H9 (cell line): Measurements from ENCODE around the gene JAGN1. TPM values are rescaled to one million over a fixed set of nuclear protein-coding genes. Genes with fewer than 3 reads are reported as not detected.
"Not testable (repeated sequence)": the region's sequence is repeated elsewhere in the genome, so short reads cannot be mapped to it uniquely, and the experiment has no call there.

Experiments
- DNase-seq: peaks from one replicate; pipeline ENCODE4 v3.0.0-alpha.2; 2017
- H2AFZ ChIP-seq: one replicate; pipeline ENCODE4 v1.6.1; 2013; ENCODE audit warnings: mild to moderate bottlenecking, low read length, control low read depth, moderate library complexity
- H2AK5ac ChIP-seq: 2 replicates; pipeline ENCODE4 v1.6.1; 2013; ENCODE audit warnings: low read length, control low read depth, mixed read lengths; ENCODE audit not compliant: insufficient read length
- H2BK120ac ChIP-seq: one replicate; pipeline ENCODE4 v1.6.1; 2013; ENCODE audit warnings: low read depth, mild to moderate bottlenecking, low read length, control low read depth, inconsistent platforms; ENCODE audit not compliant: poor library complexity, severe bottlenecking
- H2BK12ac ChIP-seq: 2 replicates; pipeline ENCODE4 v1.6.1; 2013; ENCODE audit warnings: low read length, control low read depth, mixed read lengths, low read depth; ENCODE audit not compliant: insufficient read length
- H2BK15ac ChIP-seq: 2 replicates; pipeline ENCODE4 v1.6.1; 2013; ENCODE audit warnings: low read depth, low read length, control low read depth
- H2BK20ac ChIP-seq: one replicate; pipeline ENCODE4 v1.6.1; 2013; ENCODE audit warnings: low read depth, mild to moderate bottlenecking, low read length, control low read depth, inconsistent platforms; ENCODE audit not compliant: poor library complexity, severe bottlenecking
- H2BK5ac ChIP-seq: 2 replicates; pipeline ENCODE4 v1.6.1; 2013; ENCODE audit warnings: low read length, control low read depth, mixed read lengths; ENCODE audit not compliant: insufficient read length
- H3K14ac ChIP-seq: 2 replicates; pipeline ENCODE4 v1.6.1; 2013; ENCODE audit warnings: low read length, control low read depth; ENCODE audit not compliant: insufficient read depth
- H3K18ac ChIP-seq: 2 replicates; pipeline ENCODE4 v1.6.1; 2013; ENCODE audit warnings: low read depth, mild to moderate bottlenecking, mixed read lengths, low read length, control low read depth; ENCODE audit not compliant: insufficient read length
- H3K23ac ChIP-seq: 2 replicates; pipeline ENCODE4 v1.6.1; 2013; ENCODE audit warnings: low read length, control low read depth, mixed read lengths, low read depth; ENCODE audit not compliant: insufficient read length
- H3K23me2 ChIP-seq: 2 replicates; pipeline ENCODE4 v1.6.1; 2013; ENCODE audit warnings: low read depth, mild to moderate bottlenecking, mixed read lengths, low read length, control low read depth; ENCODE audit not compliant: insufficient read length, poor library complexity, severe bottlenecking
- H3K27ac ChIP-seq: 2 replicates; pipeline ENCODE4 v1.5.1; 2013; ENCODE audit warnings: low read length, control low read depth, mixed read lengths, low read depth; ENCODE audit not compliant: insufficient read length
- H3K27me3 ChIP-seq: 2 replicates; pipeline ENCODE4 v1.6.1; 2013; ENCODE audit warnings: low read length, control low read depth, inconsistent platforms; ENCODE audit not compliant: insufficient read depth
- H3K4ac ChIP-seq: 2 replicates; pipeline ENCODE4 v1.6.1; 2013; ENCODE audit warnings: low read depth, mild to moderate bottlenecking, control low read depth, inconsistent platforms, low read length, moderate library complexity
- H3K4me1 ChIP-seq: 2 replicates; pipeline ENCODE4 v1.6.1; 2013; ENCODE audit warnings: low read length, control low read depth, inconsistent platforms; ENCODE audit not compliant: insufficient read depth
- H3K4me2 ChIP-seq: 2 replicates; pipeline ENCODE4 v1.6.1; 2013; ENCODE audit warnings: low read length, control low read depth, mixed read lengths; ENCODE audit not compliant: insufficient read length, insufficient read depth
- H3K56ac ChIP-seq: 2 replicates; pipeline ENCODE4 v1.6.1; 2013; ENCODE audit warnings: low read depth, mild to moderate bottlenecking, mixed read lengths, low read length, control low read depth; ENCODE audit not compliant: insufficient read length
- H3K79me1 ChIP-seq: 2 replicates; pipeline ENCODE4 v1.6.1; 2013; ENCODE audit warnings: low read depth, mild to moderate bottlenecking, moderate library complexity, low read length, control low read depth, inconsistent platforms; ENCODE audit not compliant: insufficient read depth, poor library complexity, severe bottlenecking
- H3K79me2 ChIP-seq: 2 replicates; pipeline ENCODE4 v1.6.1; 2013; ENCODE audit warnings: low read length, control low read depth, inconsistent platforms; ENCODE audit not compliant: insufficient read depth
- H3K9ac ChIP-seq: 2 replicates; pipeline ENCODE4 v1.6.1; 2013; ENCODE audit warnings: low read length, control low read depth, mixed read lengths; ENCODE audit not compliant: insufficient read length; ENCODE audit errors: extremely low read depth
- H3K9me3 ChIP-seq: one replicate; pipeline ENCODE4 v1.6.1; 2013; ENCODE audit warnings: low read depth, low read length, inconsistent platforms; ENCODE audit not compliant: control insufficient read depth
- H3T11ph ChIP-seq: one replicate; pipeline ENCODE4 v1.6.1; 2013; ENCODE audit warnings: mild to moderate bottlenecking, low read length, control low read depth, inconsistent platforms
- H4K20me1 ChIP-seq: one replicate; pipeline ENCODE4 v1.6.1; 2013; ENCODE audit not compliant: control insufficient read depth, insufficient read length, insufficient read depth
- H4K5ac ChIP-seq: 2 replicates; pipeline ENCODE4 v1.6.1; 2013; ENCODE audit warnings: low read depth, mild to moderate bottlenecking, mixed read lengths, low read length, control low read depth; ENCODE audit not compliant: insufficient read length
- H4K8ac ChIP-seq: replicated peaks from 2 replicates; pipeline ENCODE4 v1.6.1; 2013; ENCODE audit warnings: low read length, control low read depth, mixed read lengths, low read depth; ENCODE audit not compliant: insufficient read length
- H4K91ac ChIP-seq: 2 replicates; pipeline ENCODE4 v1.6.1; 2013; ENCODE audit warnings: low read depth, mild to moderate bottlenecking, moderate library complexity, mixed read lengths, low read length, control low read depth; ENCODE audit not compliant: insufficient read length
- H3K27ac Mint-ChIP-seq, 3 experiments: 2 replicates in 2 of 3; 3 replicates in 1 of 3; pipeline ENCODE4 v1.8.0; 2020 to 2021; ENCODE audit warnings: mixed read lengths in 3 of 3, mild to moderate bottlenecking in 1 of 3, moderate library complexity in 1 of 3
- H3K27me3 Mint-ChIP-seq: 2 replicates; pipeline ENCODE4 v1.8.0; 2021; ENCODE audit warnings: low read depth, mild to moderate bottlenecking, moderate library complexity, mixed read lengths
- H3K36me3 Mint-ChIP-seq, 3 experiments: 2 replicates in 2 of 3; 3 replicates in 1 of 3; pipeline ENCODE4 v1.8.0; 2020 to 2021; ENCODE audit warnings: low read depth in 3 of 3, mixed read lengths in 3 of 3; ENCODE audit not compliant: insufficient read depth in 1 of 3
- H3K4me1 Mint-ChIP-seq, 2 experiments: 2 replicates each; pipeline ENCODE4 v1.8.0; 2020; ENCODE audit warnings: mixed read lengths in 2 of 2
- H3K4me3 Mint-ChIP-seq, 2 experiments: 2 replicates in 1 of 2; 3 replicates in 1 of 2; pipeline ENCODE4 v1.8.0; 2020 to 2021; ENCODE audit warnings: mild to moderate bottlenecking in 2 of 2, mixed read lengths in 2 of 2, moderate library complexity in 1 of 2
- H3K9me3 Mint-ChIP-seq, 2 experiments: 2 replicates in 1 of 2; 3 replicates in 1 of 2; pipeline ENCODE4 v1.8.0; 2020; ENCODE audit warnings: mild to moderate bottlenecking in 2 of 2, mixed read lengths in 2 of 2, moderate library complexity in 1 of 2
- CTCF ChIP-seq: fragments of 200-600 bp; sonication (generic); conservative IDR thresholded peaks from 3 replicates; pipeline ENCODE4 v1.8.0; 2021; ENCODE audit warnings: antibody characterized with exemption, mild to moderate bottlenecking
- WGBS: extraction: QIAGEN DNeasy Blood & Tissue Kit; methylation state at CpG from one replicate; pipeline ENCODE4 v1.1.7; 2013; ENCODE audit warnings: missing lambda C conversion rate, low lambda C conversion rate, mixed read lengths; ENCODE audit not compliant: insufficient read length; ENCODE audit errors: extremely low coverage; 5-methylcytosine and 5-hydroxymethylcytosine counted together
- total RNA-seq: library from RNA; stranded (reverse); gene quantifications from 2 replicates; pipeline ENCODE4 v1.2.1, GENCODE V29; 2021

The JAGN1 gene
- total RNA-seq, 1 experiment from 2014 or later = 33.5 TPM

GRCh38 chr3:9846931-9847488 is 43.4 kb upstream of the JAGN1 start:
- peaks cover 4 to 6% (median 5%) of the 10 kb centered on the region in 3 experiments; a peak in 6 of 7 replicates for H3K36me3 Mint-ChIP-seq

GRCh38 chr3:9847870-9848269 is 42.5 kb upstream of the JAGN1 start:
- H3K27ac ChIP-seq, H4K5ac ChIP-seq, H3K36me3 Mint-ChIP-seq, H3K23me2 ChIP-seq, H3K27me3 ChIP-seq, H4K8ac ChIP-seq, H3K9me3 ChIP-seq, H2BK5ac ChIP-seq, H2AK5ac ChIP-seq, H3K79me1 ChIP-seq, H2BK12ac ChIP-seq, H3K18ac ChIP-seq, H2BK20ac ChIP-seq, H3K4me3 Mint-ChIP-seq, H3K27me3 Mint-ChIP-seq, H3K56ac ChIP-seq, H2AFZ ChIP-seq, H4K20me1 ChIP-seq, H4K91ac ChIP-seq, H2BK120ac ChIP-seq, H2BK15ac ChIP-seq, H3K27ac Mint-ChIP-seq, H3K23ac ChIP-seq, H3K4ac ChIP-seq, H3K9ac ChIP-seq, H3K4me1 Mint-ChIP-seq, H3K79me2 ChIP-seq, H3K4me1 ChIP-seq, H3K14ac ChIP-seq, H3K9me3 Mint-ChIP-seq, H3K4me2 ChIP-seq, DNase-seq, H3T11ph ChIP-seq: not testable (repeated sequence)
- WGBS = no CpG with 5 or more reads among the region's 9 CpGs

More at GRCh38 chr3:9846931-9847488, 43.4 kb upstream of the JAGN1 start:
- Histone ChIP-seq H3K27ac (no peak overlapping the region), H2BK12ac (no peak overlapping the region), H3K27me3 (no peaks in the 10 kb centered on the region), H4K8ac (no peak overlapping the region), H2BK15ac (no peak overlapping the region), H3K4me1 (no peaks in the 10 kb centered on the region), H3K4me2 (no peak overlapping the region), H3K14ac (no peak overlapping the region), H2BK20ac (no peak overlapping the region), H2AFZ (no peak overlapping the region), H3K9ac (no peak overlapping the region), H3K4ac (no peak overlapping the region), H3K56ac (no peak overlapping the region), H4K20me1 (no peaks in the 10 kb centered on the region), H2BK5ac (no peak overlapping the region), H3K18ac (no peak overlapping the region), H4K91ac (no peak overlapping the region), H3K9me3 (no peaks in the 10 kb centered on the region), H3K79me2 (no peaks in the 10 kb centered on the region), H2AK5ac (no peak overlapping the region), H4K5ac (no peak overlapping the region), H3T11ph (no peak overlapping the region), H3K23me2 (peaks cover 5% of the 10 kb centered on the region), H2BK120ac (no peak overlapping the region), H3K23ac (no peak overlapping the region), H3K79me1 (no peaks in the 10 kb centered on the region)
- peaks cover 6% of the 10 kb centered on the region; the same call in 1 of the 2 replicates for H3K27me3 Mint-ChIP-seq
- H3K4me3 Mint-ChIP-seq = no peak overlapping the region
- no peak overlapping the region for H3K27ac Mint-ChIP-seq
- no peak for TF ChIP-seq CTCF
- H3K4me1 Mint-ChIP-seq = peaks cover 6 to 9% of the 10 kb centered on the region in 2 experiments
- DNase-seq = no peak
- WGBS = no CpG with 5 or more reads among the region's 6 CpGs
- H3K9me3 Mint-ChIP-seq = peaks cover 0 to 3% of the 10 kb centered on the region in 2 experiments; a peak in 1 of 5 replicates
